ENCODE results near the gene ATP11B.

Gene ATP11B

DNA sequence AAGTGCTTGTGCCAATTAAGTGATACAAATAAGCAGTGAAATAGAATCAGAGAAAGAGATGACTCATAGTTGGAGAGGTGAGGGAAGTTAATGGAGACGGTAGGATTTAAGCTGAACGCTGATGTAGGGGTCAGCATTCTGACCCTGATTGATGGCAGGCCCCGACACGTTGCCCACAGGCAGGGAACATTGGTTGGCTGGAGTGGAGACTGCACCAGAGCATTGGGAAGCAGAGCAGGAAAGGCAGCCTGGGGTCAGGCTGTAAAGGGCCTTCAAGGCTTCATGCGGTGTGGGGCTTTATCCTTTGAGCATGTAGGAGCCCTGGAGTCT, 118.4 kb downstream of the ATP11B start:
- DNase-seq, result no peak

DNA sequence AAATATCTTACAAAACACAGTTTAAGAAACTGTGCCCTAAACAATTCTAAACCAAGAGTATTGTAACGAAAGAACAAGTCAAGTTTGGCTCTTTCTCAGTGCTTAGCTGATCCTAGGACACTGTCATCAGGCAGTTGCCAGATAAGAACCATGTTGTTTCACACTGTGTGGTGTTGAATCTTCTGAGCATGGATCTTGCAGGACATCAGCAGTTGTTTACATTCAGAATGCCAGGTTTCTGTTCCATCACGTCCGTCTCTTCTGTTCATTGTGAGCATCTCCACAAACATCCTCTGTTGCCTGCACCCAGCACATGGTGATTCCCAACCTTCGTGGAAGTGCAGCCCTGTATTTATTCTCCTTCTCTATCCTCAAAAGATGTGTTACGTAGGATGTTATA, 119.2 kb downstream of the ATP11B start:
- DNase-seq, result no peak

DNA sequence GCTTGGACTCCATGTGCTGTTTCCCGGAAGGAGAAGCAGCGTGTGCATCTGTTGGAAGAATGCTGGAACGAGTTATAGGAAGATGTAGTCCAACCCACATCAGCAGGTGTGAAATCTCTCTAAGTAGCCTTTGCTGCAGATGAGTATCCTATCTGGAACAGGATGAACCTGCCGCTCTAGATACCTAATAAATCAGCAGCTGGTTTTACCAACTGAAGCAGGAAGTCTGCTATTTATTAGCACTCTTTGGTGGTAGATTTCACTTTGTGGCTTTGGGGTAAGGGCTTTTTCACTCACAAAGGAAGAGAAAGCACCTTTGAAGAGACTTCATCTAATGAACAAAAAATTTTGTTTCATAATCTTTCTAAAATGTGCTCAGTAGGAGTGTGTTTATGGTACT, 120.6 kb downstream of the ATP11B start:
- DNase-seq, result peak; percentile 56

DNA sequence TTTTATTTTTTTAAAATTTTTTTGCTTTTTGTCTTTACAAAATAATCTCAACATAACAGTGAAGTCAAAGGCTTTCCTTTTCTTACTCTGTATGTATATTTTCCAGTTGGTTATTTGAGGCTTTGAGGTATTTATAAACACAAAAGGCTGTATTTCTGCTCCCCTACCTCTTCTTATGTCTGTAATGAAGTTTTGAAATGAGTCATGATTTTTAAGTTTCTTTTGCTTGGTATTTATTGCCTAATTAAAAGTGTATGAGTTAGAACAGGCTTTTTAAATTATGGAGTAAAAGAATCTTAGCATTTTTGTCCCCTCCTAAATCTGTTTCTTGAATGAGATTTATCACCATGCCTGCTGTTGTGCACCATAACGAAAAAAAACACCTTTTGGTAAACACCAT, 121.0 kb downstream of the ATP11B start:
- no peak for DNase-seq

DNA sequence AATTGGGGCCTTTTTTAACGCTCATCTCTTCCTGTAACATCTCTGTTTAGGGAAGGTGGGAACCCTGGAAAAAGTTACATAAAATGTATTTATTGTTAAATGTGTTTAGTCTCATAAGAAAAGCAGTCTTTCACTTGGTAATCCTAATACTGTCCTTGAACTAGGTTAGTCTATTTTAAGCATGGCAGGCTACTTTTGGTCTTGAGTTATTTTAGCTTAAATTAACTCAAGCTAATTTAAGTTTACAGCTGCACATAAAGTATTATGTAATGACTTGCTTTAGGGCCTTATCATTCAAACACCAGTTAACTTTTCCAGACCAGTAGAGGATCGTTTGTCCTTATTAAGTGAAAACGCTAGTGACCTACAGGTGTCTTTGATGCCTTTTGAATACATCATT, 123.8 kb downstream of the ATP11B start:
- no peak for DNase-seq

DNA sequence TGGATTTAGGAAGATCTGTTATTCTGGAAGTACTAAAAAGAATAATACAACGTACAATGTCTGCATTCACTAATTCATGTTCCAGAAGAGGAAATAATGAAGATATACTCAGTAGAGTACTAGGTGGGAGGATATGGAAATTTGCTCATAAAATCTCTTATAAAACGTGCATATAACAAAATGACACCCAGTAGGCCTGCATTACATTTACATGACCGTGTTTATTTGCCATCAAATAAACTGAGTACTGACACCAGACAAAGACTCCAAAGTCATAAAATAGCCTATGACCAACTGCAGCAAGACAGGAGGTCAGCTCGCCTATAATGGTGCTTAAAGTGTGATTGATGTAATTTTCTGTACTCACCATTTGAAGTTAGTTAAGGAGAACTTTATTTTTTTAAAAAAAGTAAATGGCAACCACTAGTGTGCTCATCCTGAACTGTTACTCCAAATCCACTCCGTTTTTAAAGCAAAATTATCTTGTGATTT, 126.6 kb downstream of the ATP11B start:
- no peak for DNase-seq

DNA sequence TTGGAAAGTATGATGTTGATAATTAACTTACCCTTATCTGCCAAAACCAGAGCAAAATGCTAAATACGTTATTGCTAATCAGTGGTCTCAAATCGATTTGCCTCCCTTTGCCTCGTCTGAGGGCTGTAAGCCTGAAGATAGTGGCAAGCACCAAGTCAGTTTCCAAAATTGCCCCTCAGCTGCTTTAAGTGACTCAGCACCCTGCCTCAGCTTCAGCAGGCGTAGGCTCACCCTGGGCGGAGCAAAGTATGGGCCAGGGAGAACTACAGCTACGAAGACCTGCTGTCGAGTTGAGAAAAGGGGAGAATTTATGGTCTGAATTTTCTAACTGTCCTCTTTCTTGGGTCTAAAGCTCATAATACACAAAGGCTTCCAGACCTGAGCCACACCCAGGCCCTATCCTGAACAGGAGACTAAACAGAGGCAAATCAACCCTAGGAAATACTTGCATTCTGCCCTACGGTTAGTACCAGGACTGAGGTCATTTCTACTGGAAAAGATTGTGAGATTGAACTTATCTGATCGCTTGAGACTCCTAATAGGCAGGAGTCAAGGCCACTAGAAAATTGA, 127.3 kb downstream of the ATP11B start:
- no peak for DNase-seq

DNA sequence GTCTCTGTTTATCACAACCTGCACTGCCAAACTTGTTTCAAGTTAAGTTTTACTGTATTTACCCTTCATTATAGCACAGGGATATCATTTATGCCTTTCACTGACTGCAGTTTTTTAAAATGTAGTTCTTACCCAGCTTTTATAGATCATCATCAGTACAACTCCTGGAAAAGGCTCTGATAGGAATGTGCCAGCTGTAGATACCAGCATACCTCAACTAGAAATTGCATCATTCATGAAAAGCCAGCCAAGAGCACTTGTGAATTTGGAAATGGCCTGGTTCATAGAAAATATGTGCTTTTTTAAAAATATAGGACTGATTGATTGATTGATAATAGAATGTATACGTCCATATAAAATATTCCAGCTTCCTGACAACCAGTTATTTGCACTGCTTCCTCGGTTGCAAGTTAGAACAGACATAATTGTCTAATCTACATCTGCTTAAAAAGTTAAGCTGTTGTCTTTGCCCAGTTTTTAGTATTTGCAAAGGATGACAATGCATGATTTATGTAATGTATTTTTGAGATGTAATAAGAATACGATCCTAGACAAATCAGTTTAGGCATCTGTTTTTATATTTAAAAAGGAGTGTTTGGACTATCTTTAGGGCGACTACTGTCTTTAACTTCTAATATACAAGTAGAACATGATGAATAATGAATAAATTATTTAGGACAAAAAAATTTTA, 128.5 kb downstream of the ATP11B start:
- DNase-seq, result no peak

DNA sequence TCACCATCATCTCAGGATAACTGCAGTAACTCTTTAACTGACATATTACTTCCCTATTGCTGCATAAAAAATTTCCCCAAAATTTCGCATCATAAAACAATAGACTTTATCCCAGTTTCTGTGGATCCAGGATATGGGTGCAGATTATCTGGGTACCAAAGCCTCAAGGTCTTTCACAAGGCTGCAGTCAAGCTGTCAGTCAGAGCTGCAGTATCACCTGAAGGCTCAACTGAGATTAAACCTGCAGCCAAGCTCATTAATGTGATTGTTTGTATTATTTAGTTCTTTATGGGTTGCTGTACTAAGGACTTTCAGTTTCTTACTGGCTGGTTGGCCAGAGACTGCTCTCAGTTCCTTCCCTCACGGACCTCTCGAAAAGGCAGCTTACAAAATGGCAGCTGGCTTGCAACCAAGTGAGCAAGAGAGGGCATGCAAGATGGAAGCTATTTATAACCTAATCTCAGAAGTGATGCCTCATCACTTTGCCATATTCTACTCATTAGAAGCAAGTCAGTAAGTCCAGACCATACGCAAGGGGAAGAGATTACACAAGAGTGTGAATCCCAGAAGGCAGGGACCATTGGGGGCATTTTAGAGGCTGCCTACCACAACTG, 132.1 kb downstream of the ATP11B start:
- no peak for DNase-seq

DNA sequence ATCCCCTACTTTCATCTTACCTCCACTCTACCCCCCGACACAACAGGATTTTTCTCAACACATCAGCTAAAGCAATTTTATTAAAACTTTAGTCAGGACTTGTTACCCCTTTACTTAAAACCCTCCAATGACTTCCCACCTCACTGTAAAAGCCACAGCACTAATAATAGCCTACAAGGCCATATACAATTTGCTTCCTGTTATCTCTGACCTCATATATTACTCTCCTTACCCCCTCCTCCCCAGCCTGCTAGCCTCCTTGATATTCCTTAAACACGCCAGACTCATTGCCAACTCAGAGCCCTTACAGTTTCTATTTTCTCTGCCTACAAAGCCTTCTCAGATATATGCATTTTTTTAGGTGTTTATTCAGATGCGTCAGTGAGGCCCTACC, 132.6 kb downstream of the ATP11B start:
- DNase-seq, result no peak

DNA sequence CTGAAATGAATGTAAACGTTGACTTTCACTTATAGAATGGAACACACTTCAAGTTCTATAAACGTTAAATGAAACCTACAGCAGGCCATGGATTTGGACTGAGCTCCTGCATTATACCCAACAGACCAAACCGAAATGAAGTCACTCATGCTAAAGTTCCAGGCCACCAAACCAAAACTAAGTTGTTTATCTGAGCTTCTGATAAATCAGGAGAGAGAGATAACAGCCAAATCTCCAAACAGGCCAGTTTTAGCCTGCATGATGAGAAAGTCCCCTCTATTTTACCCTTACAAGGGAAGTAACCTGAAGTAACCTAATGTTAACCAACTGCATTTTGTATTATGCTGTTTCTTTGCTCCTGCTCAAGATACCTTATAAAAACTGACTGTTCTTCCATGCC, 142.5 kb downstream of the ATP11B start:
- DNase-seq, result no peak

DNA sequence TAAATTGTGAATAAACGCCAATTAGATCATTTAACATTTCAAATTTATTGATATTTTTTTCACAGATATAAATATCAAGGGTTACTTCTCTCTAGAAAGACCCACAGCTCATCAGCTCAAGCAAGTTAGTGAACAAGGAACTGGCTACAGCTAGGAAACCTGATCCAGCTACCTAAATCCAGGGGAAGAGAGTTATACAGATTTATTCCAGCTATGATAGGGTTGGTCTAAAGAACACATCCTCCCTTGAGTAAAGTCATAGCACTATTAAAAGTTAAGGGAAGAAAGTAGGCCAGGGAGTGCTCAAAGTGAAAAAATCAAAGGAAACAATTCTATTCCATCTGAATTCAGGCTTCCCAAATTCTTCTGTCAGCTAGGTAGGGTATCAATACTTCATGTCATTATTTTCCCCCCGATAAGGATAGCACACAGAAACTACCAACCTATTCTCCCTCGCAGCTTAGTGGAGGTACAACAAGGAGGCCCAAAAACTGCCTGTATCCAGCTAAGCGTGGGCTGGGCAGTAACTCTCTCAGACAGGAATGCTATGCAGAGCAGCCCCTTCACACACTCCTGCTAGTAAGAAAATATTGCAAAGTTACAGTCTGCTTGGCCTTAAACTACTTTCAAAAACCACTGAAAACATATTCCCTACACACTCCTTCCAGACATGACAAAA, 143.1 kb downstream of the ATP11B start:
- no peak for DNase-seq

DNA sequence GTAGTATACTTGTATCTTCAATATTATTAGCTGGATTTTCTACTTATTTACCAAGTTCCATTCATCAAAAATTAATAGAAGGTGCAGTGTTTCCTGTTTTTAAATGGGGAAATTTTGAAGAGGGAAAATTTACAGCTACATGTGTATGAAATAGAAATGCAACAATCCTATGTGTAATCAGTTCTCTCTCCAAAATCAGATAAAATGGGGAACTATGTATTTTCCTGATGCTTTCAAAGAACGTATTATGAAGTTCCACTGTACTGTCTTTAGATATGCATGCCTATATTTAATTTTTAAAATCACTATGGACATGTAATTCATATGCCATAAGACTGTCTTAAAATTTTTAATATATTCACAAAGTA, 143.6 kb downstream of the ATP11B start:
- no peak for DNase-seq

DNA sequence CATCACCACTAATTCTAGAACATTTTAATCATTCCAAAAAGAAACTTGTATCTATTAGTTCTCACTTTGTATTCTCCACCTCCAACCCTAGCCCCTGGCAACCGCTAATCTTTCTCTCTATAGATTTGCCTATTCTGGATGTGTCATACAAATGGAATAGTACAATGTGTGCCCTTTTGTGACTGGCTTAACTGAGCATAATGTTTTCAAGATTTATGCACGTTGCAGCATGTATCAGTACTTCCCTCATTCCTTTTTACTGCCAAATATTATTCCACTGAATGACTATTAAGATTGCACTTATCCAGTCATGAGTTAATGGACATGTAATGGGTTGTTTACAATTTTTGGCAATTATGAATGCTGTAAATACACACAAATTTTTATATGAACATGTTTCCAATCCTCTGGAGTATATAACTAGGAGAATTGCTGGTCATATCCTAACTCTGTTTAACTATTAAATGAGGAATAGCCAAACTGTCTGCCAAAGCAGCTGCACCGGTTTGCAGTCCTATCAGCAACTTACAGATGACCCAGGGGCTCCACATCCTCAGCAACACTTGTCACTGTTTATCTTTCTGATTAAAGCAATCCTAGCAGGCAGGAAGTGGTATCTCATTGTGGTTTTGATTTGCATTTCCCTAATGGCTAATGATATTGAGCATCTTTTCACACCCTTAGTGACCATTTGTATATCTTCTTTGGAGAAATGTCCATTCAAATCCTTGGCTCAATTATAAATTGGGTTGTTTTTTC, 144.2 kb downstream of the ATP11B start:
- DNase-seq, result peak; percentile 17

DNA sequence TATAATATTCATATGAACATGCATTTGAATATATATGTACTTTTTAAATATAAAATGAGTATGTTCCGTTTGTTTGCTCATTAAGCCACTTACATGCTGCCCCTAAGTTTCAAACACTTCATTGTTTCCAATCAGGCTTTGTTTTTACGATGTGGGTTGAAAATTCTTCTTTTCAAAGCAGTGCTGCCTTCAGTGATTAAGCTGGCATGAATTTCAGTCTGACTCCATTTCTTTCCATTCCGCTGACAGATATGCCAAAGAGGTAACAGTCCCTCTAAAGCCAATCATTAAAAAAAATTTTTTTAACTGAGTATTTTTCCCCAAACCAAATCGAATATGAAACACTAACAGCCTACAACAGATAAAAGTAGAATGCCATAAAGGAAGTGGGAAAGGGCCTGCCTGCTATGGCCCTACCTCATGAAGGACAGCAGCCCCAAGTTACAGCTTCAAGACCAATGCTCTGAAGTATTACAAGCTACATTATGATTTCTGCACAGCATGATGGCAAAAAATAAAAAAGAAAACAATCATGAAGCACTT, 147.0 kb downstream of the ATP11B start:
- DNase-seq, result no peak

DNA sequence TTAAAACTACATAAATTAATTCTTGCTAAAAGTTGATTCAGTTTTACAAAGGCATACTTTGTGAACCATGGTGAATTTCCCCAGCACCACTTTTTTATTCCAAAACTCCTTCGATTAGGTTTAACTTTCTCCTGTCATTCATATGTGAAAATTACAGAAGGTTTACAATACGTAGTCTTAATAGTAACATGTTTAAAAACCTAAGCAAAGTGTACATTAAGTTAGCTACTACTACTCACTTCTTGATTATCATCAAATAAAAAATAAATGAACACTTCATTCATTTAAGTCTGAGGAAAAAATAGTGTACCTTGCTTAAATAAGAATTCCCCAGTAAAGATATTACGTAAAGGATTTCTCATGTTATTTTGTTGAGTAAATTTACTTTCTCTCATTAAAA, 148.4 kb downstream of the ATP11B start:
- DNase-seq, result no peak

DNA sequence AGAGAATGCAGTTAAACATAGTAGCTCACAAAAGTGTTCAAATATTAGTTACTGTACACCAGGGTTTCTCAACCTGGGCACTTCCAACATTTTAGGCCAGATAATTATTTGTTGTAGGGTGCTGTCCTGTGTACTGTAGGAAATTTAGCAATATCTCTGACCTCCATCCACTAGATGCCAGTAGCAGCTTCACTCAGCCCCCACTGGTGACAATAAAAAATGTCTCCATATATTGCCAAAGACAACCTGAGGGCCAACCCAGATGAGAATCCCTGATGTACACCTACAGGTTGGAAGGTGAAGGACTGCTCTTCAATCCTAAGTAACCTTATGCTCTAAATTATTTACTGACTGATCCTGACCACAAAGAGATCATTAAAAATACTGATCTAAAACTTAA, 154.6 kb downstream of the ATP11B start:
- no peak for DNase-seq

DNA sequence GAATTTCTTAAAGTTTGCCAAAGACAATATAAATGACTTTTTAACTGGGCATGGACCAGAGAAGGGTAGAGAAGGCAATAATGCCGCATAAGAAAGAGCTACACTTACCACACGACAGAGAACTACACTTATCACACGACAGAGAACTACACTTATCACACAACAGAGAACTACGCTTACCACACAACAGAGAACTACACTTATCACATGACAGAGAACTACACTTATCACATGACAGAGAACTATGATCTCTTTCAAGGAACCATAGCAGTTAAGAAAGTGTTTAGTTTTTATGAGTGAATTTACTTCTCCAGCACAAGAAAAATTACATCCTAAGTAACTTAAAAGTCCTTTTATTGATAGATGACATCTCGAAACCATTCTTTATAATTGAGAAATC, 155.0 kb downstream of the ATP11B start:
- DNase-seq, result no peak

DNA sequence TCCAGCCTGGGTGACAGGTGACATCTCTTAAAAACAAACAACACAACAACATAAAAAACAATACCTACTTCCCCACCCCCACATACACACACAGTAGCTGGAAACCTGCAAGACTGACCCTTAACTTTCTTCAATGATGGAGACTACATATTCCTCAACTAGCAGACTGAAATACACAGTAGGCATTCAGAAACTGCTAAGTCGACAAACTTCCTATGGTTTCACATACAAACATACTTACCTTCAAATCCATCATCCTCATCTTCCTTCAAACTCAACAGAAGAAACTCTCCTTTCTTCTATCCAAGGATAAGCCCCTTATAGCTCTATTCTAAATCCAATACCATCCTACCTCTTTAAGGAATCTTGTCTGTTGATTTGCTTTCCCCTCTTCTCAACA, 156.4 kb downstream of the ATP11B start:
- DNase-seq, result no peak

DNA sequence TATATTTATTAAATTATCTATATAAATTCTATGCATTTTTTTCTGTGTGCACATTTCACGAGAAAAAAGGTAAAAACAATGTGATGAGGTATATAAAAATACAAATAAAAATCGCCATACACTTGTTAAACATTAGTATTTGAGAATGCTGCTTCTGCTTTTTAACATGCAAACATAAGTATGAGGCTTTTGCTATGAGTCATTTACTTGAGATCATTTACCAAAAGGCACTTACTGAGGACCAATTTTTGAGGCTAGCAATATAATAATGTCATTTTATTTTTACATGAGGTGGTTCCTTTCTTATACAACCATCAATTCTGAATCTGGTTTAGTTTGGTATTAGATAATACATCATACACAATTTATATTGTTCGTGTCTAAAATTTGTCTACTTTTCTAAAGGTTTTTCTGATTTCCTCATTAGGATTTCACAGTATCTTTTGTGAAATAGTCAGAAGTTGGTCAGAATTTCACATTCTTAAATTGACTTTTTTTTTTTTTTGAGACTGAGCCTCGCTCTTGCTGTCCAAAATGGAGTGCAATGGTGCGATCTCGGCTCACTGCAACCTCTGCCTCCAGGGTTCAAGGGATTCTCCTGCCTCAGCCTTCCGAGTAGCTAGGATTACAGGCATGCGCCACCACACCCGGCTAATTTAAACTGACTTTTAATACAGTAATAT, 161.4 kb downstream of the ATP11B start:
- no peak for DNase-seq

DNA sequence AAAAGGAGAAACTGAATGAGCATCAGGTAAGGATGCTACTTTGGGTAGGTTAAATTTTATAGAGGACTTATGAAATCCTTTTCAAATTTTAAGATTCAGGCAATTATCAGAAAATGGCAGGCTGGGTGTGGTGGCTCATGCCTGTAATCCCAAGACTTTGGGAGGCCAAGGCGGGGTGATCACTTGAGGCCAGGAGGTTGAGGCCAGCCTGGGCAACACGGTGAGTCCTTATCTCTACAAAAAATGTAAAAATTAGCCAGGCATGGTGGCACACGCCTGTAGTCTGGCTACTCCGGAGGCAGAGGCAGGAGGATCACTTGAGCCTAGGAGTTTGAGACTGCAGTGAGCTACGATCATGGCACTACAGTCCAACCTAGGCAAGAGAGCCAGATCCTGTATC, 163.9 kb downstream of the ATP11B start:
- no peak for DNase-seq

DNA sequence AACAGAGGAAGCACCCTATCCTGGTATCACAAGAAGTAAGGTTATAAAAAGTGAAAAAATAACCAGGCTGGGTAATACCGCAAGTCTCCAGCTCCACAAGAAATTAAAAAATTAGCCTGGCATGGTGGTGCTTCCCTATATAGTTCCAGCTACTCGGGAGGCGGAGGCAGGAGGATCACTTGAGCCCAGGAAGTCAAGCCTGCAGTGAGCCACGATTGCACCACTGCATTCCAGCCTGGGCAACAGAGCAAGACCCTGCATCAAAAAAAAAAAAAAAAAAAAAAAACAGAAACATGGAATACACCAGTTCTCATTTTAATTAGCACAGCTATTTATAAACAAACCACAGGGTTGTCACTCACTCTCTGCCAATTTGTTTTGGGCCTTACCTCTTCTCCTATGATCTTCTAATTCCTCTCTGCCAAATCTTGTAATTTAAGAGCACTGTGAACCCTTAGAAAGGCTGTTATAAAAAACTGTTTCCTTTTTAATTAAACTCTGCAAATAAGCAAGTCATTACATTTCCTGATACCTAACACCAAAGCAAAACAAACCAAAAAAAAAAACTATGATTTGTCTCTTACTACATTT, 164.5 kb downstream of the ATP11B start:
- no peak for DNase-seq
